Renal cortex interstitium (tissue), 11 donors: Measurements from ENCODE around the gene PTPRN2. TPM values are rescaled to one million over a fixed set of nuclear protein-coding genes. Genes with fewer than 3 reads are reported as not detected.

Source experiments
- DNase-seq, 11 donors: peaks; one replicate each; pipeline ENCODE4 v3.0.0-alpha.2; 2013; ENCODE audit warnings: low read depth in 9 of 11, low spot score in 4 of 11; ENCODE audit errors: extremely low read depth in 1 of 11
- polyA plus RNA-seq, 3 donors: library from polyadenylated mRNA; unstranded; fragments of 120-200 nt; gene quantifications; one replicate each; pipeline ENCODE4 v1.2.1, GENCODE V29; 2013; ENCODE audit not compliant: insufficient read length in 3 of 3

The PTPRN2 gene
- polyA plus RNA-seq, 3 donors: 6.0 to 7.7 (median 7.2) TPM

GRCh38 chr7:158487631-158488151, 99.9 kb downstream of the PTPRN2 start:
- no peak for DNase-seq

GRCh38 chr7:158486919-158487318, 100.7 kb downstream of the PTPRN2 start:
- DNase-seq: no peak

- DNase-seq: no peak
Measured at GRCh38 chr7:158484801-158485531, 102.7 kb downstream of the PTPRN2 start.

GRCh38 chr7:158482480-158482879, 105.1 kb downstream of the PTPRN2 start:
- DNase-seq: no peak

- DNase-seq: no peak
Measured at GRCh38 chr7:158479664-158480025, 108.0 kb downstream of the PTPRN2 start.

- DNase-seq: no peak
Measured at GRCh38 chr7:158479021-158479663, 108.5 kb downstream of the PTPRN2 start.

- DNase-seq: no peak
Measured at GRCh38 chr7:158477866-158478265, 109.8 kb downstream of the PTPRN2 start.

GRCh38 chr7:158476331-158476932, 111.2 kb downstream of the PTPRN2 start:
- no peak for DNase-seq

GRCh38 chr7:158475679-158476052, 112.0 kb downstream of the PTPRN2 start:
- DNase-seq: no peak

GRCh38 chr7:158475036-158475678, 112.5 kb downstream of the PTPRN2 start:
- no peak for DNase-seq

GRCh38 chr7:158474488-158474887, 113.1 kb downstream of the PTPRN2 start:
- no peak for DNase-seq

GRCh38 chr7:158473946-158474345, 113.7 kb downstream of the PTPRN2 start:
- DNase-seq: no peak

- DNase-seq: peak; percentile 15 to 73 (median 43)
Measured at GRCh38 chr7:158473221-158473620, 114.4 kb downstream of the PTPRN2 start.

- no peak for DNase-seq
Measured at GRCh38 chr7:158472596-158472995, 115.0 kb downstream of the PTPRN2 start.

GRCh38 chr7:158471716-158472115, 115.9 kb downstream of the PTPRN2 start:
- DNase-seq: no peak

- DNase-seq: no peak
Measured at GRCh38 chr7:158470336-158470735, 117.3 kb downstream of the PTPRN2 start.

- no peak for DNase-seq
Measured at GRCh38 chr7:158469396-158470051, 118.1 kb downstream of the PTPRN2 start.

GRCh38 chr7:158468700-158469296, 118.8 kb downstream of the PTPRN2 start:
- DNase-seq: no peak

- DNase-seq: no peak
Measured at GRCh38 chr7:158468181-158468580, 119.4 kb downstream of the PTPRN2 start.
